Astrocyte (in vitro differentiated cells and primary cell): ENCODE results near the gene PRIM1. TPM values are rescaled to one million over a fixed set of nuclear protein-coding genes. Genes with fewer than 3 reads are reported as not detected.

Experiments
- DNase-seq: peaks from one replicate; pipeline ENCODE4 v3.0.0-alpha.2; 2010; ENCODE audit warnings: low read depth
- FAIRE-seq: peaks from 2 replicates; lab custom pipeline; 2011; peaks lifted over from hg19 to GRCh38; lab: Jason Lieb, UNC
- H2AFZ ChIP-seq: 2 replicates; pipeline ENCODE4 v1.6.0; 2012; ENCODE audit warnings: low read depth, low read length, inconsistent platforms
- H3K27ac ChIP-seq: 2 replicates; pipeline ENCODE4 v1.5.1; 2011; ENCODE audit warnings: low read depth, low read length, inconsistent platforms
- H3K27me3 ChIP-seq: 2 replicates; pipeline ENCODE4 v1.6.0; 2011; ENCODE audit warnings: low read length, inconsistent platforms; ENCODE audit not compliant: insufficient read depth
- H3K36me3 ChIP-seq: 2 replicates; pipeline ENCODE4 v1.5.1; 2011; ENCODE audit warnings: low read length, inconsistent platforms; ENCODE audit not compliant: insufficient read depth
- H3K4me1 ChIP-seq: 2 replicates; pipeline ENCODE4 v1.5.1; 2011; ENCODE audit warnings: low read length, inconsistent platforms; ENCODE audit not compliant: insufficient read depth
- H3K4me2 ChIP-seq: 2 replicates; pipeline ENCODE4 v1.6.0; 2012; ENCODE audit warnings: low read length, inconsistent platforms
- H3K4me3 ChIP-seq: 2 replicates; pipeline ENCODE4 v1.5.1; 2011; ENCODE audit warnings: low read depth, mild to moderate bottlenecking, low read length, inconsistent platforms; ENCODE audit not compliant: insufficient read depth
- H3K79me2 ChIP-seq: 2 replicates; pipeline ENCODE4 v1.6.0; 2012; ENCODE audit warnings: mild to moderate bottlenecking, low read length, inconsistent platforms; ENCODE audit not compliant: insufficient read depth
- H3K9ac ChIP-seq: 2 replicates; pipeline ENCODE4 v1.6.0; 2012; ENCODE audit warnings: mild to moderate bottlenecking, low read length, inconsistent platforms
- H3K9me3 ChIP-seq: 2 replicates; pipeline ENCODE4 v1.5.1; 2012; ENCODE audit warnings: low read depth, mild to moderate bottlenecking, low read length, inconsistent platforms; ENCODE audit not compliant: insufficient read depth
- H4K20me1 ChIP-seq: 2 replicates; pipeline ENCODE4 v1.6.0; 2012; ENCODE audit warnings: low read length, inconsistent platforms; ENCODE audit not compliant: insufficient read depth
- H3K27ac Mint-ChIP-seq: one replicate; pipeline ENCODE4 v1.8.0; 2021; ENCODE audit warnings: mild to moderate bottlenecking, mixed read lengths; ENCODE audit not compliant: unreplicated experiment
- H3K27me3 Mint-ChIP-seq: one replicate; pipeline ENCODE4 v1.8.0; 2021; ENCODE audit warnings: low read depth, mixed read lengths; ENCODE audit not compliant: unreplicated experiment
- H3K36me3 Mint-ChIP-seq: one replicate; pipeline ENCODE4 v1.8.0; 2021; ENCODE audit warnings: low read depth, mixed read lengths; ENCODE audit not compliant: unreplicated experiment
- H3K4me1 Mint-ChIP-seq: one replicate; pipeline ENCODE4 v1.8.0; 2021; ENCODE audit warnings: low read depth, mixed read lengths; ENCODE audit not compliant: unreplicated experiment
- H3K4me3 Mint-ChIP-seq: one replicate; pipeline ENCODE4 v1.8.0; 2021; ENCODE audit warnings: mild to moderate bottlenecking, moderate library complexity, mixed read lengths; ENCODE audit not compliant: unreplicated experiment
- H3K9me3 Mint-ChIP-seq: one replicate; pipeline ENCODE4 v1.8.0; 2021; ENCODE audit warnings: mild to moderate bottlenecking, mixed read lengths; ENCODE audit not compliant: unreplicated experiment
- CTCF ChIP-seq: IDR thresholded peaks from 2 replicates; pipeline ENCODE4 v1.5.1; 2011; ENCODE audit warnings: low read depth, mild to moderate bottlenecking, inconsistent platforms, low read length, moderate library complexity; ENCODE audit not compliant: insufficient read depth
- EZH2 ChIP-seq: IDR thresholded peaks from 2 replicates; pipeline ENCODE4 v1.6.1; 2012; ENCODE audit warnings: mild to moderate bottlenecking, low read length, inconsistent platforms; ENCODE audit not compliant: insufficient read depth
- total RNA-seq: library from RNA; stranded (reverse); gene quantifications from 2 replicates; pipeline ENCODE4 v1.2.1, GENCODE V29; 2021

The PRIM1 gene
- total RNA-seq, 1 donor from 2014 or later = 2.6 TPM

GRCh38 chr12:56688129-56688845, 63.8 kb downstream of the PRIM1 start, which contains the start of gene PTGES3:
Gene PTGES3 (minus strand): TSS chr12:56688284. CDS start chr12:56687999, 285 bp downstream.
- Histone ChIP-seq H3K4me1 (peaks cover 19% of the 10 kb centered on the region), H4K20me1 (peaks cover 43% of the 10 kb centered on the region), H3K79me2 (peaks cover 47% of the 10 kb centered on the region), H3K4me3 (peak within 1 kb of the TSS; percentile 85), H2AFZ (peak within 1 kb of the TSS; percentile 86), H3K9me3 (no peaks in the 10 kb centered on the region), H3K36me3 (peaks cover 2% of the 10 kb centered on the region), H3K27ac (peak within 1 kb of the TSS; percentile 98), H3K4me2 (peak within 1 kb of the TSS; percentile 89), H3K27me3 (no peaks in the 10 kb centered on the region), H3K9ac (peak within 1 kb of the TSS; percentile 99)
- no peak for TF ChIP-seq EZH2
- peak within 1 kb of the TSS; percentile 98 for H3K4me3 Mint-ChIP-seq
- no peak for FAIRE-seq
- H3K36me3 Mint-ChIP-seq = peaks cover 3% of the 10 kb centered on the region
- peak; percentile 88 for DNase-seq
- peaks cover 10% of the 10 kb centered on the region for H3K4me1 Mint-ChIP-seq
- H3K27me3 Mint-ChIP-seq = no peaks in the 10 kb centered on the region
- peak within 1 kb of the TSS; percentile 96 for H3K27ac Mint-ChIP-seq
- no peaks in the 10 kb centered on the region for H3K9me3 Mint-ChIP-seq

- H3K36me3 Mint-ChIP-seq = peaks cover 3% of the 10 kb centered on the region
- H3K4me1 Mint-ChIP-seq = peaks cover 10% of the 10 kb centered on the region
- Histone ChIP-seq H3K4me3 (peak overlapping the region; percentile 85), H3K36me3 (peaks cover 2% of the 10 kb centered on the region), H3K9me3 (no peaks in the 10 kb centered on the region), H3K4me2 (peak overlapping the region; percentile 89), H3K79me2 (peaks cover 55% of the 10 kb centered on the region), H2AFZ (peak overlapping the region; percentile 64), H3K4me1 (peaks cover 19% of the 10 kb centered on the region), H3K27ac (peak overlapping the region; percentile 98), H3K27me3 (no peaks in the 10 kb centered on the region), H4K20me1 (peaks cover 51% of the 10 kb centered on the region), H3K9ac (peak overlapping the region; percentile 99)
- TF ChIP-seq CTCF (no peak), EZH2 (no peak)
- FAIRE-seq (no peak), DNase-seq (peak; percentile 31)
- peak overlapping the region; percentile 96 for H3K27ac Mint-ChIP-seq
- H3K4me3 Mint-ChIP-seq = peak overlapping the region; percentile 98
- H3K27me3 Mint-ChIP-seq = no peaks in the 10 kb centered on the region
- H3K9me3 Mint-ChIP-seq = no peaks in the 10 kb centered on the region
These were observed 64.6 kb downstream of the PRIM1 start for GRCh38 chr12:56687223-56688128.

- Mint-ChIP-seq H3K27ac (no peak overlapping the region), H3K9me3 (no peaks in the 10 kb centered on the region), H3K4me3 (peak overlapping the region; percentile 72), H3K4me1 (peaks cover 12% of the 10 kb centered on the region), H3K36me3 (peaks cover 3% of the 10 kb centered on the region), H3K27me3 (no peaks in the 10 kb centered on the region)
- DNase-seq = no peak
- Histone ChIP-seq H3K9ac (peak overlapping the region; percentile 27), H3K4me2 (peak overlapping the region; percentile 89), H3K27ac (no peak overlapping the region), H4K20me1 (peaks cover 75% of the 10 kb centered on the region), H3K4me1 (peaks cover 19% of the 10 kb centered on the region), H2AFZ (no peak overlapping the region), H3K79me2 (peaks cover 81% of the 10 kb centered on the region), H3K4me3 (peak overlapping the region; percentile 35), H3K27me3 (no peaks in the 10 kb centered on the region), H3K36me3 (peaks cover 2% of the 10 kb centered on the region), H3K9me3 (no peaks in the 10 kb centered on the region)
- no peak for TF ChIP-seq EZH2
- no peak for TF ChIP-seq CTCF
- FAIRE-seq = no peak
These were observed 67.3 kb downstream of the PRIM1 start for GRCh38 chr12:56684745-56685359.
